Activated CD4-positive, alpha-beta memory T cell treated with anti-CD3 and anti-CD28 coated beads, Interleukin-2, amount 10 ng/mL, durations not matched to agents 7 days and 5 days (primary cell): ENCODE results near the gene ENPEP. TPM values are rescaled to one million over a fixed set of nuclear protein-coding genes. Genes with fewer than 3 reads are reported as not detected.
"Not testable (repeated sequence)": the region's sequence is repeated elsewhere in the genome, so short reads cannot be mapped to it uniquely, and the experiment has no call there.

Source experiments
- CTCF ChIA-PET: fragments of 350-600 bp; sonication (Branson Sonifier 250); formaldehyde crosslinking; loops from one replicate; lab custom pipeline; 2021; ENCODE audit warnings: antibody characterized with exemption, inconsistent platforms; lab: Charles Lee
- POLR2A ChIA-PET: fragments of 350-600 bp; sonication (Branson Sonifier 250); formaldehyde crosslinking; loops from one replicate; lab custom pipeline; 2021; ENCODE audit warnings: antibody characterized with exemption; lab: Charles Lee
- DNase-seq: peaks from one replicate; pipeline ENCODE4 v3.0.0-alpha.2; 2020
- H3K27ac Mint-ChIP-seq: one replicate; pipeline ENCODE4 v1.8.0; 2021; ENCODE audit warnings: mild to moderate bottlenecking, mixed read lengths
- H3K27me3 Mint-ChIP-seq: one replicate; pipeline ENCODE4 v1.8.0; 2021; ENCODE audit warnings: mixed read lengths
- H3K36me3 Mint-ChIP-seq: one replicate; pipeline ENCODE4 v1.8.0; 2021; ENCODE audit warnings: low read depth, mixed read lengths
- H3K4me1 Mint-ChIP-seq: one replicate; pipeline ENCODE4 v1.8.0; 2021; ENCODE audit warnings: mixed read lengths
- H3K4me3 Mint-ChIP-seq: one replicate; pipeline ENCODE4 v1.8.0; 2021; ENCODE audit warnings: mild to moderate bottlenecking, mixed read lengths
- H3K9me3 Mint-ChIP-seq: one replicate; pipeline ENCODE4 v1.8.0; 2021; ENCODE audit warnings: mixed read lengths
- total RNA-seq, 2 experiments: library from RNA; stranded (reverse); gene quantifications; one replicate each; pipeline ENCODE4 v1.2.3, GENCODE V29; 2021

The ENPEP gene
- total RNA-seq, 2 experiments from 2014 or later: 0.15 to 0.65 TPM

DNA sequence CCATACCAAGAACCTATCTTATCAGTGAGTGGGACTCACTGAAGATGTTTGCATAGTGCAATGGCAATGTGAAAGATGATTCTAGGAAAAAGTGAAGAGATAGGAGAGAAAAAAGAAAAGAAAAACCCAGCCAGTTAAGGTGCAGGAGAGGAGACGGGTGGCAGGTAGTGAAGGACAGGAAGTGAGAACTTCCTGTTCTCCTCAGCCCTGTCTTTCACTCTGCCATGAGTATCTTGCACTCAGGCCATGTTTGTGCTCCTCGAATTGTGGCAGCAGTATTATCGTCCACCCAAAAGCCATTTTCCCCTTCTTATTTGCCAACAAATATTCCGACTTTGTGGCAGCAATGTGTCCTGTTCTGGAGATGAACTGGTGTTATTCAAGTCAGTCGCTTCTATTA is 8.6 kb upstream of the ENPEP start:
- ChIA-PET POLR2A (no interaction called here), CTCF (interaction anchor here (0.6 kb wide), 1 partner anchor 467 kb away, joined by 3 read pairs; no protein-coding TSS in a partner anchor)
- Mint-ChIP-seq H3K4me3 (no peak overlapping the region), H3K4me1 (peaks cover 10% of the 10 kb centered on the region), H3K9me3 (no peaks in the 10 kb centered on the region), H3K27ac (no peak overlapping the region), H3K27me3 (peaks cover 13% of the 10 kb centered on the region), H3K36me3 (no peaks in the 10 kb centered on the region)
- DNase-seq: no peak

DNA sequence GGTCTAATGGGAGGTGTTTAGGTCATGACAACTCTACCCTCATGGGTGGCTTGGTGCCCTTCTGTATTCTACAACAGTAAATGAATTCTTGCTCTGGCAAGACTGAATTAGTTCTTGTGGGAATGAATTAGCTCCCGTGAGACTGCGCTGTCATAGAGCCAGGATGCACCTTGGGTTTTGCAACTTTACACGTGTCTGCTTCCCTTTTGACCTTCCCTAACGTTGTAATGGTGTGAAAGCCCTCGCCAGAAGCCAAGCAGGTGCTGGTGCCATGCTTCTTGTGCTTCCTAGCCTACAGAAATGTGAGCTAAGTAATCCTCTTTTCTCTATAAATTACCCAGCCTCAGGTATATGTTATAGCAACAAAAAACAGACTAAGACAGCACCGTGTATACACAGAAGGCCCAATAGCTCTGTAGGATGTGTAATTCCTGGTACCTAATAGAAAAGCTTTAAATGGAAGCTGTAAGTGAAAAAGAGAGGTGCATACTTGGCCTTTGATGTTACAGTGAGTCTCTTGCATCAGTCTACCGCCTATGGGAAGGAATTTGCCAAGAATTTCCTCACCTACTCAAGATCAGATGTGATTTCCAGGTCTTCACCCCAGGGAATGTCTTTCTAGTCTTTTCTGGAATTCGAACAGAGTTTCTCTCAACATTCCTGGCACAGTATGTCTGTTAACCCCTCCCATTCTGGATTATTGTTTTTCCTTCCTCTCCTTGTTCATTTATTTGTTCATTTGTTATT is 3.2 kb upstream of the ENPEP start:
- Mint-ChIP-seq H3K9me3 (no peaks in the 10 kb centered on the region), H3K27me3 (peaks cover 16% of the 10 kb centered on the region), H3K4me1 (peaks cover 1% of the 10 kb centered on the region), H3K27ac (no peak overlapping the region), H3K36me3 (no peaks in the 10 kb centered on the region), H3K4me3 (no peak overlapping the region)
- POLR2A ChIA-PET: no interaction called here
- DNase-seq: no peak
- CTCF ChIA-PET: no interaction called here

DNA sequence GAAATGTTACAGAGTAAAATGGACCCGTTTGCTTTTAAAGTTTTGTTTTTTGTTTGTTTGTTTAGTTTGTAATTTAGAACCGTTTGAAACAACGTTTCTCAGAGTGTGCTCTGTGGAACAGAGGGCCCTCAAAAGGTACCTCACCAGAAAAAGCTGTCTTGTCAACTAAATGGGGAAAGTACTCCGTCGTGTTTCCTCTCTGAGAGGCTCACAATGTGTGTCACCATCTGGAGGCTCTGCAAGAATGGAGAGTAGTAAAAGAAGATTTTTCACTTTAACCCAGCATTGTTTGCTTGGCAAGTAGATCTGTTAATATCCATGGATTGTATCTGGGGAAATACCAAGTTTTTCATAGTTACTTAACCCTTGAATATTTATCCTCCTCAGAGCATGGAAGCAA is 1.5 kb upstream of the ENPEP start:
- DNase-seq: no peak
- Mint-ChIP-seq H3K4me3 (no peak overlapping the region), H3K4me1 (no peaks in the 10 kb centered on the region), H3K27me3 (peaks cover 12% of the 10 kb centered on the region), H3K9me3 (no peaks in the 10 kb centered on the region), H3K27ac (no peak overlapping the region), H3K36me3 (no peaks in the 10 kb centered on the region)
- POLR2A ChIA-PET: no interaction called here
- CTCF ChIA-PET: interaction anchor here (1.2 kb wide), 1 partner anchor 14 kb away, joined by 3 read pairs; no protein-coding TSS in a partner anchor

DNA sequence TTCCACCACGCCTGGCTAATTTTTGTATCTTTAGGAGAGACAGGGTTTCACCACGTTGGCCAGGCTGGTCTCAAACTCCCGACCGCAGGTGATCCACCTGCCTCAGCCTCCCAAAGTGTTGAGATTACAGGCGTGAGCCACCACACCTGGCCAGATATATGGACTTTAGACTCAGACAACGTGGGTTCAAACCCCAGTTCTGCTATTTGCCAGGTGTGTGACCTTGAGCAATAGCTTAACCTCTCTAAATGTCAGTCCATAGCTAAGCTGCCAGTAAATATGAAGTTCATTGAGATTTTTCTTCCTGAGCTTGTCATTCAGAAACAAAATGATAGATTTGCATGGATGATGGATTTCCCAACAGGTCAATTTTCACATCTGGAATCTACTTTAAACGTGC is 875 bp upstream of the ENPEP start:
- H3K4me1 Mint-ChIP-seq, POLR2A ChIA-PET, H3K9me3 Mint-ChIP-seq, H3K4me3 Mint-ChIP-seq, H3K27ac Mint-ChIP-seq, H3K27me3 Mint-ChIP-seq, H3K36me3 Mint-ChIP-seq, DNase-seq: not testable (repeated sequence)
- CTCF ChIA-PET: interaction anchor here (1.2 kb wide), 1 partner anchor 13 kb away, joined by 3 read pairs; no protein-coding TSS in a partner anchor

DNA sequence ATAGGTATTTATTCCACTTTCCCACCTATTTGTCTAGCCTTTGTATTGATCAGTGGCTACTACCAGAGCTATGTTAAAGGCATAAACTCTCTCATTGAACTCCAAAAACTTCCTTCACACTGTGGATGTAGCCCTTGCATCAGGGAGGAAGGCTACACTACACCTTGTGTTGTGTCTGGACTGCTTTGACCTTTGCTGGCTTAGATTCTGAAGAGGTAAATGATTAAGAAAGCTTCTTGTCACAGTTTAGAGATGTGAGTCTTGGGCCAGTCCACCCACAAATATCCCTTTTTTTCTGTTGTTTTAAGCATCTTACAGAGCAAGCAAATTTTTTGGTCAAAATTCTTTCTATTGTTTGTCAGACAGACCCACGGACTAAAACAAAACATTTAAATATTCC is 1.9 kb downstream of the ENPEP start:
- Mint-ChIP-seq H3K4me3 (no peak overlapping the region), H3K9me3 (no peaks in the 10 kb centered on the region), H3K4me1 (no peaks in the 10 kb centered on the region), H3K27ac (no peak overlapping the region), H3K36me3 (no peaks in the 10 kb centered on the region), H3K27me3 (peaks cover 10% of the 10 kb centered on the region)
- ChIA-PET POLR2A (no interaction called here), CTCF (no interaction called here)
- no peak for DNase-seq

DNA sequence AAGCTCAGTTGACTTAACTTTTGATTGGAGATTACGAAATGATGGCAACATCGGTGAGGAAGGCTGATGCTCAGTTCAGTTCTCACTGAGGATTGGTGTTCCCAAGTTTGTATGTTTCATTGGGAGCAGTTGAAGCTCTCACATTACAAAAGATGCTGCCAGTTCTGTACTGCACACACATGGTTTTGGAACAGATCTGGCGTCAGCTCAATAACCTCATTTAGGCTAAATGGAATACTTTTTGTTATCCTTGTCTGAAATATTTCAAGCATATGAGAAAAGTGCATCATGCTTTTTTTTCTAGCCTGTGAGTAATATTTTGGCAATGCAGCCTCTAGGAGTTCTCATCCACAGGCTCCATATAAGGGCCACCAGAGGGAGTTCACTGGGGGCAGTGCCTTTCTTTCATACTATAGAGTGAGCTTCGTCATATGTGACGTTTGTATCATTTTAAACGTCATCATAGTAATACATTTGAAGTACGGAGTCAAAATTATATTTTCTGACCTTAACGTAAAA is 4.1 kb downstream of the ENPEP start:
- DNase-seq: no peak
- Mint-ChIP-seq H3K9me3 (no peaks in the 10 kb centered on the region), H3K36me3 (no peaks in the 10 kb centered on the region), H3K27ac (no peak overlapping the region), H3K4me1 (peaks cover 4% of the 10 kb centered on the region), H3K27me3 (peaks cover 16% of the 10 kb centered on the region), H3K4me3 (no peak overlapping the region)
- POLR2A ChIA-PET: no interaction called here
- CTCF ChIA-PET: interaction anchor here (1.2 kb wide), 1 partner anchor 31 kb away, joined by 3 read pairs; no protein-coding TSS in a partner anchor

DNA sequence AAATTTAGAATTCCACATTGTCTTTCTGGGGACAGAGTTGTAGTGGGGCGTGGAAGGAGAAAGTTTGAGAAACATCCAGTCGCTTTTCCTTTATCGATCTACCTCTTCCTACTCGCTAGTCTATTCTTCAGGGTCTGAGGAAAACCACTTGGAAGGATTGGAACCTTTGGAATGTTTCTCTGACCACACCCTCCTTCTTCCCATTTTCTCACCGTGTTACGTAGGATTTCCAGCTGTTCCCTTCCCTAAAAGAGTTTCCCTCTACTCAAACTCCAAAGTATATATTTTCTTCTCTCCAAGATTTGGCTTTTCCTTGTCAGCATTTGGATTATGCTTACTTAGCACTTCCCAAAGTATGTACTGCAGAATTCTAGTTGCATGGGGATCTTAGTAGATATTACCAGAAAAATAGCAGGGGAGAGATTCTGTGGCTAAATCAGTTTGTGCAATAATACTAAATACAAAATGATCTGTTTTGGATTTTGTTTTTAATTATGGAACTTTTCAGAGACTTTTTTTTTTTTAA is 4.9 kb downstream of the ENPEP start:
- ChIA-PET CTCF (interaction anchor here (1.2 kb wide), 1 partner anchor 30 kb away, joined by 3 read pairs; no protein-coding TSS in a partner anchor), POLR2A (no interaction called here)
- Mint-ChIP-seq H3K27me3 (peaks cover 16% of the 10 kb centered on the region), H3K36me3 (no peaks in the 10 kb centered on the region), H3K4me3 (no peak overlapping the region), H3K4me1 (peaks cover 4% of the 10 kb centered on the region), H3K9me3 (no peaks in the 10 kb centered on the region), H3K27ac (no peak overlapping the region)
- DNase-seq: no peak

DNA sequence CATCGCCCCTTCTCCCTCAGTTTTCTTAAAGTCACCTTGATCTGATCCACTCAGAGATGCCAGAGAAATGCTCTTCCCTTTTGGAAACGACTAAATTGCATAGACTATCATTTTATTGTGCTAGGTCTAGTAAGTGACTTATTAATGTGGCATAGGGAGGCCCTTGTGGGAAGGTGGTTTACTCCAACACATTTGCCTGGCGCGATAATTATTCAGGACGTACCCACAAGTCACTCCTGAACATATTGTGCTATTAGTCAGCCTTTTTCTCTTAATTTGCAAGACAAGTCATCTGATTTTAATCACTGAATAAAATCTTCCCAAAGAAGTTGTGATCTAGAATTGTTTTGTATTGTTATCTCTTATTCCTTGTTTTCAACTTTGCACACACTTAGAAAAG is 7.6 kb downstream of the ENPEP start:
- H3K9me3 Mint-ChIP-seq: no peaks in the 10 kb centered on the region
- H3K27me3 Mint-ChIP-seq: peaks cover 22% of the 10 kb centered on the region
- H3K4me3 Mint-ChIP-seq: no peak overlapping the region
- ChIA-PET CTCF (no interaction called here), POLR2A (no interaction called here)
- no peak overlapping the region for H3K27ac Mint-ChIP-seq
- H3K4me1 Mint-ChIP-seq: peaks cover 4% of the 10 kb centered on the region
- H3K36me3 Mint-ChIP-seq: no peaks in the 10 kb centered on the region
- no peak for DNase-seq

DNA sequence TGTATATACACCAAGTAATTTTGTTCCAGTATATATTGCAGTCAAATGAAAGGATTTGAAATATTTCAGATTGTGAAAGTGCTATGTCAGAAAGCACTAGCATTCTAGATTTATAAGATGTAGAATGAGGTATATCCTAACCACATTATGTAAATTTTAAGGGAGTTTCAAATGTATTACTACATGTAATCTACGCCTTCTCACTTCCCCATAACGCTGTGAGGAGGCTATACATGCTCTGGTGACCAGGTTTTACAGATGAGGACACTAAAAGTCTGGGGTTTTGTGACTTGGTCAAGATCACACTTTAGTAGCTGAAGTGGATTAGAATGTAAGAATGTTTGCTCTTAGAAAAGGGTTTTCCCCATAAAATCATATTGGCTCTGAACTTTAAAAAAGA is 8.1 kb downstream of the ENPEP start:
- Mint-ChIP-seq H3K27me3 (peaks cover 23% of the 10 kb centered on the region), H3K27ac (no peak overlapping the region), H3K9me3 (no peaks in the 10 kb centered on the region), H3K36me3 (no peaks in the 10 kb centered on the region), H3K4me1 (peaks cover 4% of the 10 kb centered on the region), H3K4me3 (no peak overlapping the region)
- ChIA-PET CTCF (no interaction called here), POLR2A (no interaction called here)
- DNase-seq: no peak

DNA sequence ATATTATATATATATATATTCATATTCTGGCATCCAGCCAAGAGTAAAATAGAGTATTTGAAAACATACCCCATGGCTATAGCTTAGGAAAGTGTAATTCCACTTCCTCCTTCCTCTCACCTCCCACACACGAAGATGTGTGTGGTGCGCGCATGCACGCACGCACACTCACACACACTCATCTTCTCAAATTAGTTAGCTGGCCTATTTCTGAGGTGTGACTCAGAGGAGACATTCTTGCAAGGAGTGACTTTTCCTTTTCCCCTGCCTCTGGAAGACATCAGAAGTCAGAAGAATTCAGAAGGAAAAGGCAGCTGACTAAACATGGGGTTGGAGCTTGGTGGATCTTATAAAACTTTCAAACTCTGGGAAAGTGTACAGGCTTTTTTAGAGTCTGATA is 8.8 kb downstream of the ENPEP start:
- Mint-ChIP-seq H3K27me3 (peaks cover 23% of the 10 kb centered on the region), H3K36me3 (no peaks in the 10 kb centered on the region), H3K27ac (no peak overlapping the region), H3K4me3 (no peak overlapping the region), H3K9me3 (no peaks in the 10 kb centered on the region), H3K4me1 (peaks cover 4% of the 10 kb centered on the region)
- ChIA-PET POLR2A (no interaction called here), CTCF (no interaction called here)
- no peak for DNase-seq

DNA sequence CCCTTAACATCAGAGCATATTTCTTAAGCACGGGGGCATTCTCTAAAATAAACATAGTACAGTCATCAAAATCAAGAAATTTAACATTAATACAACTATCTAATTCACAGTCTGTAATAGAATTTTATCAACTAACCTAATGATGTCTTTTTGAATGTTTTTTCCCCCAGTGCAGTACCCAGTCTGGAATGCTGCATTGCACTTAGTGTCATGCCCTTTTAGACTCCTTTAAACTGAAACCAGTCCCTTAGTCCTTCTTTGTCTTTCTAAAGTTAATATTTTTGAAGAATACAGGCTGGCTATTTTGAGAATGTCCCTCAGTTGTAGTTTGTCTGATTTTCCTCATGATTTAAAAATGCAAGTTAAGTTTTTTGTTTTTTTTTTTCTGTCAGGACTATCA is 9.5 kb downstream of the ENPEP start:
- H3K36me3 Mint-ChIP-seq: no peaks in the 10 kb centered on the region
- no peaks in the 10 kb centered on the region for H3K9me3 Mint-ChIP-seq
- ChIA-PET POLR2A (no interaction called here), CTCF (no interaction called here)
- H3K4me3 Mint-ChIP-seq: no peak overlapping the region
- peaks cover 23% of the 10 kb centered on the region for H3K27me3 Mint-ChIP-seq
- H3K27ac Mint-ChIP-seq: no peak overlapping the region
- H3K4me1 Mint-ChIP-seq: peaks cover 4% of the 10 kb centered on the region
- no peak for DNase-seq

DNA sequence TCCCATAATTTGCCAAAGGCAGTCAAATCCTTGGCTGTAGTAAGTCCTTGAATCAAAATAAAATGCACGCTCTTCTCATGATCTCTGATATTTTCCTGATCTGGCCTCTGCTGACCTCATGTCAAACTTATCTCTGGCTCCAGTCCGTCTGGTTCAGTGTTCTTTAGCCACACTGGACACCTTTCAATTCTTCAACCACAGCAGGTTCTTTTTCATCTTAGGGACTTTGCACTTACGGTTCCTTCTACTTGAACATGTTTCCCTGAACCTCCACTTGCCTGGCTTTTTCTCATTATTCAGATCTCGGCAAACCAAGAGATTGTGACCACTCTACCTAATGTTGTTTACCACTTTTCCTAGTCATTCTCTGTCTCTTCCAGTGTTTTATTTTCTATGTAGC is 10.3 kb downstream of the ENPEP start:
- Mint-ChIP-seq H3K36me3 (no peaks in the 10 kb centered on the region), H3K4me3 (no peak overlapping the region), H3K4me1 (peaks cover 4% of the 10 kb centered on the region), H3K9me3 (no peaks in the 10 kb centered on the region), H3K27ac (no peak overlapping the region), H3K27me3 (peaks cover 23% of the 10 kb centered on the region)
- ChIA-PET POLR2A (no interaction called here), CTCF (no interaction called here)
- DNase-seq: no peak

DNA sequence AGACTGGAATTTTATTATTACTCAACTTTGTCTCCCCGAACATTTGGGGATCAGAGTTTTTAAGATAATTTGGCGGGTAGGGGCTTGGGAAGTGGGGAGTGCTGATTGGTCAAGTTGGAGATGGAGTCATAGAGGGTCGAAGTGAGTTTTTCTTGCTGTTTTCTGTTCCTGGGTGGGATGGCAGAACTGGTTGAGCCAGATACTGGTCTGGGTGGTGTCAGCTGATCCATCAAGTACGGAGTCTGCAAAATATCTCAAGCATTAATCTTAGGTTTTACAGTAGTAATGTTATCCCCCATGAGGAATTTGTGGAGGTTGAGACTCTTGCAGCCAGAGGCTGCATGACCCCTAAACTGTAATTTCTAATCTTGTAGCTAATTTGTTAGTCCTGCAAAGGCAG is 10.9 kb downstream of the ENPEP start:
- POLR2A ChIA-PET, DNase-seq, H3K27ac Mint-ChIP-seq, H3K9me3 Mint-ChIP-seq, CTCF ChIA-PET, H3K36me3 Mint-ChIP-seq, H3K4me3 Mint-ChIP-seq, H3K4me1 Mint-ChIP-seq: not testable (repeated sequence)
- peaks cover 23% of the 10 kb centered on the region for H3K27me3 Mint-ChIP-seq
